ENCODE measurements around the gene BMP5. TPM values are rescaled to one million over a fixed set of nuclear protein-coding genes. Genes with fewer than 3 reads are reported as not detected.

The BMP5 gene
- total RNA-seq, 1 donor from 2014 or later = not detected

DNA sequence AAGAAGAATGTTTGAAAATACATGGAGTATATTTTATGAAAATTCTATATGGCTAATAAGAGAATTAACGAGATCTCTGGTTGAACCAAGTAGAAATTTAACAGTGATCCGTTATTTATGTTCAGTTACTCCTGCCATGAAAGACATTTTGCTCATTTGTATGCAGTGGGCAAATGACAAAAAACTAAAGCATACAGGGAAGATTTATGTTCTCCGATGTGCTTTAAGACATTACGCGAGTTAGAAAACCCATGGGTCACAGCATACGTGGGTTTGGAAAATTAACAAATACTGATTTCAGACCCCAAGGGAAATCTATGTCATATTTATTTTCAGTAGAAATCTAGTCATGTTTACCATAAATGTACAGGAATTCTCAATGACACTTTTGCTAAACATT is 90.1 kb downstream of the BMP5 start:
- DNase-seq (ENCODE audit: low read depth) = no peak
- TF ChIP-seq, protein P1, sequence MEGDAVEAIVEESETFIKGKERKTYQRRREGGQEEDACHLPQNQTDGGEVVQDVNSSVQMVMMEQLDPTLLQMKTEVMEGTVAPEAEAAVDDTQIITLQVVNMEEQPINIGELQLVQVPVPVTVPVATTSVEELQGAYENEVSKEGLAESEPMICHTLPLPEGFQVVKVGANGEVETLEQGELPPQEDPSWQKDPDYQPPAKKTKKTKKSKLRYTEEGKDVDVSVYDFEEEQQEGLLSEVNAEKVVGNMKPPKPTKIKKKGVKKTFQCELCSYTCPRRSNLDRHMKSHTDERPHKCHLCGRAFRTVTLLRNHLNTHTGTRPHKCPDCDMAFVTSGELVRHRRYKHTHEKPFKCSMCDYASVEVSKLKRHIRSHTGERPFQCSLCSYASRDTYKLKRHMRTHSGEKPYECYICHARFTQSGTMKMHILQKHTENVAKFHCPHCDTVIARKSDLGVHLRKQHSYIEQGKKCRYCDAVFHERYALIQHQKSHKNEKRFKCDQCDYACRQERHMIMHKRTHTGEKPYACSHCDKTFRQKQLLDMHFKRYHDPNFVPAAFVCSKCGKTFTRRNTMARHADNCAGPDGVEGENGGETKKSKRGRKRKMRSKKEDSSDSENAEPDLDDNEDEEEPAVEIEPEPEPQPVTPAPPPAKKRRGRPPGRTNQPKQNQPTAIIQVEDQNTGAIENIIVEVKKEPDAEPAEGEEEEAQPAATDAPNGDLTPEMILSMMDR (conservative IDR thresholded peaks at IDR 0.05; ENCODE audit: low read depth, low read length) = no peak
- H3K4me3 ChIP-seq (ENCODE audit: low read depth, low read length) = no peak overlapping the region

DNA sequence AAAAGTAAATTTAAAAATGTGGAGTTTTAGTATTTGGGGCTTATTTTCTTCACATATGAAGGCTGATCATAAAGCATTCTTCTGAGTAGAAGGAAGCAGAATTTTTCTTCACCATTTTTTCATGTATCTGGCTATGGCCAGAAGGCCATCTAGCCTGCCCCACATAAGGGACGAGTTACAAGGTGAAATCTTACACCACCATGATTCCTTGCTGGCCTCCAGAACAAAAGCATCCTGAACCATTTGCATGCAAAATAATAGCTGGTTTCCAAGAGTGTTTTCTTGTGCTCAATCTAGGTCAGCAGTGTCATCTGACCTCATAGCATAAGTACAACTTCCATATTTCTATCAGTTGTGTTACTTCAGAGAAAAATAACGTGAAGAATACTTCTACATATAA is 93.1 kb downstream of the BMP5 start:
- DNase-seq (ENCODE audit: low read depth) = no peak
- H3K4me3 ChIP-seq (ENCODE audit: low read depth, low read length) = no peak overlapping the region
- TF ChIP-seq, protein P1 (conservative IDR thresholded peaks at IDR 0.05; ENCODE audit: low read depth, low read length) = no peak

DNA sequence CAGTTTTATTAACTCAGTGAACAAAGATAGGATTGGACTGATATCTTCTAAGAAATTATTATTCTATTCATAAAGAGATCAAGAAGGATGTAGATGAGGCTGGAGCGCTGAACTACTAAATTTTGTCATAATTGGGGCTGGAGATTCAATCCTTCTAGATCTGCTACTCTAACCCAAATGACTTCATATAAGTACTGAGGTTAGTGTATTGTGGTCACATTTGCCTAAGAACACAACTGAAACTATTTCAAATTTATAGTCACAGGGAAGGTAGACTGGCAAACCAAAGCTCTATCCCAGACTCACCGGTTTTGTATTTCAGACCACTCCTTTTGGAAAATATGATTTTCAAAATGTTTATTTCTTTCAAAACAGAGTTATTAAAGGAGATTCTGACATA is 96.7 kb downstream of the BMP5 start:
- no peak overlapping the region for H3K4me3 ChIP-seq (ENCODE audit: low read depth, low read length)
- TF ChIP-seq, protein P1 (conservative IDR thresholded peaks at IDR 0.05; ENCODE audit: low read depth, low read length) = no peak
- DNase-seq (ENCODE audit: low read depth) = no peak

DNA sequence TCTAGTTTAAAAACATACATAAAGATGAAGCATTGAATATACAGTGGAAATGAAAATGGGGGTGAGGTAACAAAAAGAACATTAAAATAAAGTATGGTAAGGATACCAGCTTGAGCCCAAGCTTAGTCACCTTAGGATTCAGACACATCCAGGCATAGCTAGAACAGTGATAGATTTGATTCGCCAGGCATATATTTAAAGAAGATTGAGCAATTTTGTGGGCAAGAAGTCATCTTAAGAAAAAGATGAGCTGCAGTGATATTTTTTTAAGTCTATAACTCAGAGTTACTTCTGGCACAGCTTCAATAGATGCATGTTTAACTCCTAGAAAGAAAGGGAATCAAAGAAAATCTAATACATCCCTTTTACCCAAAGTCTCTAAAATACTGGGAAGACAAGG is 97.9 kb downstream of the BMP5 start:
- no peak overlapping the region for H3K4me3 ChIP-seq (ENCODE audit: low read depth, low read length)
- DNase-seq (ENCODE audit: low read depth) = no peak
- TF ChIP-seq, protein P1 (conservative IDR thresholded peaks at IDR 0.05; ENCODE audit: low read depth, low read length) = no peak

DNA sequence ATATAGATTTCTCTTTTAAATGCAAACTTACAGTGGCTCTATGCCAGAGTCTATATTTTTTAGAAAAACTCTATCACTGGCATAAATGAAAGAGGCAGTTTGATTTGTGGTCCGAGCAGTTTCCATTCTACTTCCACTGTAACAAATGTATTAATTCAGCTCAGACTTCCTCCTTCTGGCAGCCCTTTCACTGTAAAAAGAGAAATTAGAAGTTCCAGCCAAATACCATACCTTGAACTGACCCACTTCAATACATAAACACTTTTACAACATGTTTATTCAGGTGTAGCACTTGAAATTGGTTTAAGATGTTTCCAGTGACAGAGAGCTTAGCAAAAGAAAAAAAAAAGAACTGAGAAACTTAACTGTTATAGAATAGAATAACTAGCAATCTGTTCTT is 99.3 kb downstream of the BMP5 start:
- H3K4me3 ChIP-seq (ENCODE audit: low read depth, low read length) = no peak overlapping the region
- no peak for DNase-seq (ENCODE audit: low read depth)
- TF ChIP-seq, protein P1 (conservative IDR thresholded peaks at IDR 0.05; ENCODE audit: low read depth, low read length) = no peak

DNA sequence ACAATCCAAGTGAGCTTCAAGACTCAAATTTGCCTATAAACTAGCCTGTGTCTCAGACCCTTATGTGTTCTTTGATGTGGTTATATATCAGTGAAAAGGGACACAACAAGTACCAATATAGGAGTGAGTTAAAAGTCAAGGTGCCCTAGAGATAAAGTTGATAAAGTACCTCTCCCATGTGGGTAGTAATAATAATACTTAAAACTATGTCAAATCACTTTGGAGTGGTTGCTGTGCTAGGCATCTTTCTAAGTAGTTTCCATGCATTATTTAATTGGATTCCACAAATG is 100.4 kb downstream of the BMP5 start:
- TF ChIP-seq, protein P1 (conservative IDR thresholded peaks at IDR 0.05; ENCODE audit: low read depth, low read length) = no peak
- H3K4me3 ChIP-seq (ENCODE audit: low read depth, low read length) = no peak overlapping the region
- DNase-seq (ENCODE audit: low read depth) = no peak

DNA sequence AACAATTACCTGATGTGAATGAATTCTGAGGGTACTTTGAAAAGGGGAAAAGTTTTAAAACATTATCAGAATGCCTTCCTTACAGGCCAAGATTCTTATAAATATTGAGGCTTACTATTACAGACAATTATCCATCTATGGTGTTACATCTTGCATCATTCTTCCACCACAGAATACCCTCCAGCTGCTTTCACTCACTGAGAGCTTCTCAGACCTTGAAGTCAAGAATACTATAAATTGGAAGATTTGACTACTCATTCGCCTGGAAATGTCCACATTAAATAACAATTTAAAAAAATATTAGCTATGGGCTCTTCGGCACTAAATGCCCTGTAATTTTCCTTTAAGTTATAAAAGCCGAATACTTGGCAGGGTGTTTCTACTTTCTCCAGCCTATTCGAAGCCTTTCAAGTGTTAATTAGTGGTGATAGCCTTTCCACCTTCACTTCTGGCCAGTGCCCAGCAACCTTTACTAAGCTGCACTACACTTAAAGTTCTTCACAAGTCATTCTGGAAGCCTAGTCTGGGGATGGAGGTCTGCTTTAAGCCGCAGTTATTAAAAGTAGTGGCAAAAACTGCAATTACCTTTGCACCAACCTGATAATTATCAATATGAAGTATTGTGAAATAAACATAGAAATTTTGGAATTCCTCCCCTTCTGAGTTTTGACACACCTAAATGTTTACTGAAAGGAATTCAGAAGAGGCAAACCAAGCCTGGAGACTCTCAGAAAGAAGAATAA is 100.9 kb downstream of the BMP5 start:
- DNase-seq (ENCODE audit: low read depth) = no peak
- TF ChIP-seq, protein P1 (conservative IDR thresholded peaks at IDR 0.05; ENCODE audit: low read depth, low read length) = no peak
- H3K4me3 ChIP-seq (ENCODE audit: low read depth, low read length) = no peak overlapping the region

All from epithelial cell of proximal tubule (primary cell).